Dendritic cell treated with granulocyte-macrophage colony-stimulating factor and Interleukin-4, amounts not matched to agents 40 ng/mL and 50 ng/mL, for 4 days (primary cell): ENCODE measurements around the gene C16orf95.
A peak's percentile ranks its signal among the peaks of the same experiment; 100 is the strongest.

ENCODE experiments used
- H3K27ac Mint-ChIP-seq: one replicate; pipeline ENCODE4 v1.8.0; 2022; ENCODE audit warnings: mild to moderate bottlenecking, mixed read lengths
- H3K27me3 Mint-ChIP-seq: one replicate; pipeline ENCODE4 v1.8.0; 2022; ENCODE audit warnings: mild to moderate bottlenecking, mixed read lengths
- H3K36me3 Mint-ChIP-seq: one replicate; pipeline ENCODE4 v1.8.0; 2022; ENCODE audit warnings: low read depth, mixed read lengths
- H3K4me1 Mint-ChIP-seq: one replicate; pipeline ENCODE4 v1.8.0; 2022; ENCODE audit warnings: low read depth, mixed read lengths
- H3K4me3 Mint-ChIP-seq: one replicate; pipeline ENCODE4 v1.8.0; 2022; ENCODE audit warnings: mild to moderate bottlenecking, moderate library complexity, mixed read lengths
- H3K9me3 Mint-ChIP-seq: one replicate; pipeline ENCODE4 v1.8.0; 2022; ENCODE audit warnings: mixed read lengths
- intact Hi-C: fragments of 100-400 bp; cut with micrococcal nuclease; formaldehyde crosslinking; loops from one replicate; pipeline ENCODE4 v1.15.0; 2022

Gene C16orf95

DNA sequence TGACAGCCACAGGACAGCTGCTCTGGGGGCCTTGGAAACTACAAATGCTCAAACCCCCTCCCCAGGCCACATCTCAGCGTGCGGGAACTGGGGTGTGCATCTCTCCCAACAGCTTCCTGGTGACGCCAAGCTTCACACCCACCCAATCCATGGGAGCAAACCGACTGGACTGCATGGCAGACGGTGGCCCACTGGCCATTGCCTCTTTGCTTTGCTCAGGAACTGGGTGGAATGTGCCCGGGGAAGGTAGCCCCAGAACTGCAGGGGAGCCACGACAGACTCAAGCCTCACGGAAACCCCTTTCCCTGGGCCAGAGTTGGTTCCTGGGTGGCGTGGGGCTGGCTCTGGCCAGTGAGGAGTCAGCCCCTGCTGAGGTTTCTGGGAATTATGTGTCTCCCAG, 5.2 kb upstream of the C16orf95 start:
- Mint-ChIP-seq H3K9me3 (no peaks in the 10 kb centered on the region), H3K4me3 (no peak overlapping the region)
- intact Hi-C loops = loop anchor here (10.0 kb wide), 1 partner anchor 312 kb away; no protein-coding TSS in a partner anchor

DNA sequence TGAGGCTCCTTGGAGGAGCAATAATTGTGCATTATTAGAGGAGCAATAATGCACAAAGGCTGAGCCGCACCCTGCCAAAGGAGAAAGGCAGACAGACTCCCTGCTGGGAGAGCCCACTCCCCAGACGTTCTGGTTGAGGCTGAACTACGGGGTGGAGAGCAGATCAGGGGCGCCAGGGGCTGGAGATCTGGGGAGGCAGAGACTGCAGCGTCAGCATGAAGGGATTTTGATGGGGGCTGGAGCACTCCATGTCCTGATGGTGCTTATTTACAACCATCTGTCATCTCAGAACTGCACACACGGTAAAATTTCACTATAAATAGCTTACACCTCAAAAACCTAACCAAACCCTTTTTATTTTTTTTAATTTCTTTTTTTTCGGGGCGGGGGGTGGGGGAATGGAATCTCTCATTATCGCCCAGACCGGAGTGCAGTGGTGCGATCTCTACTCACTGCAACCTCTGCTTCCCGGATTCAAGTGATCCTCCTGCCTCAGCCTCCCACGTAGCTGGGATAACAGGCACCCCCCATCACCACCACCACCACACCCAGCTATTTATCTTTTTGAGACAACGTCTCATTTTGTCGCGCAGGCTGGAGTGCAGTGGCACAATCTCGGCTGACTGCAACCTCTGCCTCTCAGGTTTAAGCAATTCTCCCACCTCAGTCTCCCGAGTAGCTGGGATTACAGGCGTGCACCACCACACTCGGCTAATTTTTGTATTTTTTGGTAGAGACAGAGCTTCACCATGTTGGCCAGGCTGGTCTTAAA, 4.3 kb upstream of the C16orf95 start:
- Mint-ChIP-seq H3K9me3 (no peaks in the 10 kb centered on the region), H3K27me3 (peaks cover 3% of the 10 kb centered on the region), H3K4me1 (peaks cover 12% of the 10 kb centered on the region), H3K4me3 (no peak overlapping the region), H3K27ac (no peak overlapping the region), H3K36me3 (peaks cover 17% of the 10 kb centered on the region)
- intact Hi-C loops = loop anchor here (10.0 kb wide), 1 partner anchor 313 kb away; no protein-coding TSS in a partner anchor

More for the DNA sequence above, 5.2 kb upstream of the C16orf95 start:
- H3K4me1 Mint-ChIP-seq = peaks cover 11% of the 10 kb centered on the region
- H3K36me3 Mint-ChIP-seq = peaks cover 11% of the 10 kb centered on the region
- peaks cover 3% of the 10 kb centered on the region for H3K27me3 Mint-ChIP-seq
- H3K27ac Mint-ChIP-seq = no peak overlapping the region

DNA sequence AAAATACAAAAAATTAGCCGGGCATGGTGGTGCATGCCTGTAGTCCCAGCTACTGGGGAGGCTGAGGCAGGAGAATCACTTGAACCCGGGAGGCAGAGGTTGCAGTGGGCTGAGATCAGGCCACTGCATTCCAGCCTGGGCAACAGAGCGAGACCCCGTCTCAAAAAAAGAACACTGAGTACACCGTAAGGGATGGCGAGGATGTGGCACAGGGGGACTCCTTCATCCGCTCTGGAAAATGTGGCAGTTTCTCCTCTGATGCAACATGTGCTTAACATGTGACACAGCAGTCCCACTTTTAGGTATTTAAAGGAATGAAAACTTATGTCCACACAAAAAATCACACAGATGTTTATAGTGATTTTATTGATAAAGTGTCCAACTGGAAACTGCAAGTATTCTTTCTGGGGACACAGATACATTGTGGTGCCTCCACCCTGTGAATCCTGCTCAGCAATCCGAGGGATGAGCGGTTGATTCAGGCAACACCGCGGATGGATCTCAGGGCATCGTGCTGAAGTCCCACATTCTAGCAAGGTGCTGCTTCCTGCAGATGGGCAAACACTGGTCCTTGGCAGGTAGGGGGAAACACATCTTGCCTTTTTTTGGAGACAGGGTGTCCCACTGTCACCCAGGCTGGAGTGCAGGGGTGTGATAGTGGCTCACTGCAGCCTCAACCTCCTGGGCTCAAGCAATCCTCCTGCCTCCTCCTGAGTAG, 3.5 kb upstream of the C16orf95 start:
- H3K36me3 Mint-ChIP-seq = peaks cover 17% of the 10 kb centered on the region
- H3K4me1 Mint-ChIP-seq = peaks cover 18% of the 10 kb centered on the region
- intact Hi-C loops = loop anchor here (10.0 kb wide), 1 partner anchor 314 kb away; no protein-coding TSS in a partner anchor
- no peaks in the 10 kb centered on the region for H3K9me3 Mint-ChIP-seq
- H3K4me3 Mint-ChIP-seq = no peak overlapping the region
- H3K27ac Mint-ChIP-seq = no peak overlapping the region
- H3K27me3 Mint-ChIP-seq = peaks cover 3% of the 10 kb centered on the region

DNA sequence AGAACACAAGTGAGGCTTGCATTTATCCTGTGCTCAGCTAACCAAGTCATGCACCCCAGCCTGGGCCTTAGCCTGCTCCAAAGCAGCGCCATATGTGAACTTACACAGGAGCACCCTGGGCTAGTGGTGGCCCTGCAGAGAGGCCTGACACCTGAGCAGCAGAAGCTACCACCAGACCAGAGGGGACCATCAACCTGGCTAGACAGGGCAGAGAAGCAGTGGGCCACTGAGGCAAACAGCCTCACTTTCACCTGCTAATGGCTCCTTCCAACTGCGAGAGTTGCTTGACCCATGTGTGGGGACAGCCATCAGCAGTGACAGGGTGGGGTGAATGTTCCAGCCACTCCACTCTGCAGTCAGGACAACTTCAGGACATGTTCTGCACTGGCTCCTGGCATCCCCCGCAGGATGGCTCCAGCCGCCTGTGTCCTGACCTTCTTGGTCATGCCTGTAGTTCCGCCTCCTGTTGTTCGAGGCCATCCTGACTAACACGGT, 2.9 kb upstream of the C16orf95 start:
- no peak overlapping the region for H3K27ac Mint-ChIP-seq
- peaks cover 18% of the 10 kb centered on the region for H3K4me1 Mint-ChIP-seq
- no peak overlapping the region for H3K4me3 Mint-ChIP-seq
- intact Hi-C loops = loop anchor here (5.0 to 10.0 kb wide), 2 partner anchors 72 to 315 kb away; partner anchors contain the start of gene MAP1LC3B
- H3K36me3 Mint-ChIP-seq = peaks cover 17% of the 10 kb centered on the region
- no peaks in the 10 kb centered on the region for H3K9me3 Mint-ChIP-seq
- peaks cover 3% of the 10 kb centered on the region for H3K27me3 Mint-ChIP-seq

DNA sequence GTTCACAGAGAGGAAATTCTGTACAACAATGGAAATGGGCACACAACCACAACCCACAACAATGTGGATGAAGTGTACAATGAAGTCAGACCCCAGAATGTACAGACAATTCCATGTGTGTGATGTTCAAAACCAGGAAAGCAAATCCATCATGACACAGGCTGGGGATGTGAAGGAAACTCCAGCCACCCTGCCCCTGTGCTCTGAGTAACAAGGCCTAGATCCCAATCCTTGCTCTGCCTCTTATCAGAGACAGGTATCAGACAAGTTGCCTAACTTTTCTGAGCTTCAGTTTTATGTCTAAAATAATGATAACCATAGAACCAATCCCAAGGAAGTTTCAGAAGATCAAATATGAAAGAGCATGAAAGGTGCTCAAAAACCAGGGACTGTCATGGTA, 1.8 kb upstream of the C16orf95 start:
- intact Hi-C loops = loop anchor here (5.0 kb wide), 1 partner anchor 73 kb away; the partner anchor contains the start of gene MAP1LC3B
- peak overlapping the region; percentile 95 for H3K27ac Mint-ChIP-seq
- peaks cover 17% of the 10 kb centered on the region for H3K36me3 Mint-ChIP-seq
- H3K27me3 Mint-ChIP-seq = peaks cover 3% of the 10 kb centered on the region
- no peaks in the 10 kb centered on the region for H3K9me3 Mint-ChIP-seq
- no peak overlapping the region for H3K4me3 Mint-ChIP-seq
- peaks cover 18% of the 10 kb centered on the region for H3K4me1 Mint-ChIP-seq

DNA sequence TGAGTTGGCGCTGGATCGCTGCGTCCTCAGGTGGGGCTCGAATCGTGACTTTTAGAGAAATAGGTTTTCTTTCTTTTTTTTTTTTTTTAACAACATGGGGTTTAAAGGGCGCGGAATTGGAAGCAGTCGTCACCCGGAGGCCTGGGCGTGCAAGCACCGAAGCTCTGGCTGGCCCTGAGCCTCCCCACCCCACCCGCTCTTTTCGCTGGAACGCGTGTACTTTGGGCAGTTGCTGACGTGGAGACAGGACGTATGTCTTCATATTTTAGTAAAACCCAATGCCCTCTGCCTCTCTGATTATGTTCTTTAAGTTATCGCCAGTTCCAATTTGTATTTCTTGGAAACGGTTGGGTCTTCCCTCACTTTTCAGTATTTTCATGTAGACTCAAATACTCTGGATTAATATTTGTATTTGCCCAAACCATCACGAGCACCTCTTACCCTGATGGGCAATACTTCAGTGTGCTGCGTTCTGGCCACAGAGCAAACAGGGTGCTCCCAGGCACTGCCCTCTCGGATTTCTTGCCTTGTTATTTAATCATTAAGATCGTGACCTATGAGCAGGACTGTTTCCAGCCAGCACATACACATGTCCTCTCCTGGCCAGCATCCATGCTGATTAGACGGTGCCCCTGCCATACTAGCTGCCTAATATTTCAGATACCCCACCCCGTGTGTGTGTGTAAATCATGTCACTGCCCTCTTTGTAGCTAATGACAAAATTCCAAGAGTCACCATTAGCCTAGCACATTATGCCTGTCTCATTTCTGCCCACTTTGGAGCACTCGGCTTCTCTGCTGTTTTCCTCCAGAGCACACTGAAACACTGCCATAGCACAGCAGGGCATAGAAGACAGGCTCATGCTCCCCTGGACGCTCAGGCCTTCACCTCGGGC, 805 bp upstream of the C16orf95 start:
- Mint-ChIP-seq H3K4me3 (peak overlapping the region; percentile 89), H3K4me1 (peaks cover 18% of the 10 kb centered on the region), H3K27me3 (peaks cover 3% of the 10 kb centered on the region), H3K36me3 (peaks cover 17% of the 10 kb centered on the region), H3K27ac (peak overlapping the region; percentile 95), H3K9me3 (no peaks in the 10 kb centered on the region)
- intact Hi-C loops = loop anchor here (5.0 kb wide), 1 partner anchor 74 kb away; the partner anchor contains the start of gene MAP1LC3B

DNA sequence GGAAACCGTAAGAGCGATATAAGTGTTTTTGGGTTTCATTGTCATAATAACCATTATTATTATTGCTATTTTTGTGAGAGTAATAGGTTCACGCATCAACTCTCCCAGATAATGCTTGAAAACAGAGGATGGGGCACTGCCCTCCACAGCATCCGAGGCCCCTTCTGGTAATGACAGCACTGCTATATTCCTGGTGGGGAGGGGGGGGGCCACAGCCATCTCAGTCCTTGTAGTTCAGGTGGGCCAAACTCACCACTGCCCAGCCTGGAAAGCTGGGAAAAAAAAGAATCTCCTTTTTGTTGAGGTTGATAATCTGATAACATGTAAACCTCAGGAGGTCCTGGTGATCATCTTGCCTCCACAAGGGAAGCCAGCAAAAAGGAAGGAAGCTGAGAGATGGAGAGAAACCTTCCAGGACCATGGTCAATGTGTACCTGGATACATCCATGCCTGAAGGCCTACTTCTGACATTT, 706 bp downstream of the C16orf95 start:
- H3K4me3 Mint-ChIP-seq = peak overlapping the region; percentile 89
- peaks cover 17% of the 10 kb centered on the region for H3K36me3 Mint-ChIP-seq
- H3K27ac Mint-ChIP-seq = peak overlapping the region; percentile 95
- peaks cover 18% of the 10 kb centered on the region for H3K4me1 Mint-ChIP-seq
- intact Hi-C loops = loop anchor here (5.0 kb wide), 1 partner anchor 76 kb away; the partner anchor contains the start of gene MAP1LC3B
- peaks cover 3% of the 10 kb centered on the region for H3K27me3 Mint-ChIP-seq
- H3K9me3 Mint-ChIP-seq = no peaks in the 10 kb centered on the region

DNA sequence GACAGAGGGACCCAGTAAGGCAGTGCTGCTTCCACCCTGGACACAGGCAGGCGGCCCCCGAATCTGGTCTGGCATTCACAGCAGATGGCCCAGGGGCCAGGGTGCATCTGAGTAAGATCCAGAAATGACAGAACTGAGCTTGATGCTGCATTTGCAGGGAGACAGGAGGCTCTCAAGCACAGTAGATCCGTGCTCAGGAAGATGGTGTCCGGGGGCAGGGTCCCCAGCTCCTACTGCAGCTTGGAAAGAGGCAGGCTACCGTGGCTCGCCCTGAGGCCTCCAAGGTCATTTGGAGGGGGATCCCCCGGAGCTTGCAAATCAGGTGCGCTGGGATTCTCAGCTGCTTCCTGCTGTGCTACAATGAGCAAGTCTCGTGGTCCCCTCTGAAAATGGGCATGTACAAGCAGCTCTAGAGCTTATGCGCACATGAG, 2.2 kb downstream of the C16orf95 start:
- no peak overlapping the region for H3K27ac Mint-ChIP-seq
- H3K9me3 Mint-ChIP-seq = no peaks in the 10 kb centered on the region
- peaks cover 18% of the 10 kb centered on the region for H3K4me1 Mint-ChIP-seq
- intact Hi-C loops = loop anchor here (5.0 kb wide), 1 partner anchor 77 kb away; the partner anchor contains the start of gene MAP1LC3B
- H3K4me3 Mint-ChIP-seq = no peak overlapping the region
- H3K36me3 Mint-ChIP-seq = peaks cover 17% of the 10 kb centered on the region
- no peaks in the 10 kb centered on the region for H3K27me3 Mint-ChIP-seq

DNA sequence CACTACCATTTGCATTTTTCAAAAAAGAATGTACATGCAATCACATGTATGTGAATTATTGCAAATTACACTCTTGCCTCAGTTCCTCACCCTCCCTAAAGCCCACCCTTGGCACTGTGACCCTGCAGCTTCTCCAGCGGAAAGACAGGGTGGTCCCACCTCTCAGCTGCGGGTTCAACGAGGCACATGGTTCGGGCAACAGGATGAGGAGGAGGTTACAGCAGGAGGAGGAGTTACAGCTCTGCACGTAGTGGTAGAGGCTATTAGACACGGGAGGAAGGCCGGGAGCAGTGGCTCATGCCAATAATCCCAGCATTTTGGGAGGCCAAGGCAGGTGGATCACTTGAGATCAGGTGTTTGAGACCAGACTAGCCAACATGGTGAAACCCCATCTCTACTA, 5.2 kb downstream of the C16orf95 start:
- Mint-ChIP-seq H3K4me3 (no peak overlapping the region), H3K4me1 (peaks cover 7% of the 10 kb centered on the region), H3K36me3 (peaks cover 2% of the 10 kb centered on the region), H3K27ac (no peak overlapping the region), H3K27me3 (no peaks in the 10 kb centered on the region), H3K9me3 (no peaks in the 10 kb centered on the region)
- intact Hi-C loops = no loop called here

DNA sequence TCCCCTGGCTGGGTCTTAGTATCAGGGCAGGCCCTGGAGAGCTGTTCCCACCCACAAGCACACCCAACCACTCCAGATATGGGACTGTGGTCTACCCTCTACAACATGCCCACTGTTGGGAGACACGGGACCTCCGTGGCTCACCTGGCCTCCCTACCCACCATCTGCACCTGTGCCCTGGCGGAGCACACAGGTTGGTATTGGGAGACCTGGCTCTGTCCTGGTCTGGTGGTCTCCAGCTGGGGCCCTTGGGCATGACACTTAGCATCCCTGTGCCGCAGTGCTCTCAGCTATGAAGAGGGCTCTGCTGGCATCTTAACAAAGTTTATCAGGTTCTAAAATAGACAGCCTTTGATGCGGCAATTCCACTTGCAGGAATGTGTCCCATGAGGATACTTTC, 5.8 kb downstream of the C16orf95 start:
- peaks cover 5% of the 10 kb centered on the region for H3K4me1 Mint-ChIP-seq
- H3K9me3 Mint-ChIP-seq = no peaks in the 10 kb centered on the region
- no peak overlapping the region for H3K27ac Mint-ChIP-seq
- H3K27me3 Mint-ChIP-seq = no peaks in the 10 kb centered on the region
- H3K4me3 Mint-ChIP-seq = no peak overlapping the region
- H3K36me3 Mint-ChIP-seq = no peaks in the 10 kb centered on the region
- intact Hi-C loops = no loop called here

DNA sequence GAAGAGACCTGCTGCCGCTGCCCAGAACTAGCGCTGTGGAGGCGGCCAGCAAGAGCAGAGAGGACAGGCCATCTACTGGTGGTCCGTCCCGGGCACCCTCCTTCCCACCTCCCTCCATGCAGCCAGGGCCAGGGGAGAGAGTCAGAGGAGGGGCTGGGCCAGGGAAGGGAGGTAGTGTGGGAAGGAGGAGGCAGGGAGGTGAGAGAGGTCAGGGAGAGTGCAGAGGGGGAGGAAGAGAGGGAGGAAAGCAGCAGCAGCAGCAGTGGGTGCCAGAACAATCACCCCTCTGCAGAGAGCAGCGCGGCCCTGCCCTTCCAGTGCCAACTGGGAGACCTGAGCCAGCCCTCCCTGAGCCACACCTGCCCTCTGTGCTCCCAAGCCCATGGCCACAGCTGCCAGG, 6.6 kb downstream of the C16orf95 start:
- Mint-ChIP-seq H3K9me3 (no peaks in the 10 kb centered on the region), H3K27ac (no peak overlapping the region), H3K4me1 (no peaks in the 10 kb centered on the region), H3K27me3 (no peaks in the 10 kb centered on the region), H3K36me3 (no peaks in the 10 kb centered on the region), H3K4me3 (no peak overlapping the region)
- intact Hi-C loops = no loop called here

DNA sequence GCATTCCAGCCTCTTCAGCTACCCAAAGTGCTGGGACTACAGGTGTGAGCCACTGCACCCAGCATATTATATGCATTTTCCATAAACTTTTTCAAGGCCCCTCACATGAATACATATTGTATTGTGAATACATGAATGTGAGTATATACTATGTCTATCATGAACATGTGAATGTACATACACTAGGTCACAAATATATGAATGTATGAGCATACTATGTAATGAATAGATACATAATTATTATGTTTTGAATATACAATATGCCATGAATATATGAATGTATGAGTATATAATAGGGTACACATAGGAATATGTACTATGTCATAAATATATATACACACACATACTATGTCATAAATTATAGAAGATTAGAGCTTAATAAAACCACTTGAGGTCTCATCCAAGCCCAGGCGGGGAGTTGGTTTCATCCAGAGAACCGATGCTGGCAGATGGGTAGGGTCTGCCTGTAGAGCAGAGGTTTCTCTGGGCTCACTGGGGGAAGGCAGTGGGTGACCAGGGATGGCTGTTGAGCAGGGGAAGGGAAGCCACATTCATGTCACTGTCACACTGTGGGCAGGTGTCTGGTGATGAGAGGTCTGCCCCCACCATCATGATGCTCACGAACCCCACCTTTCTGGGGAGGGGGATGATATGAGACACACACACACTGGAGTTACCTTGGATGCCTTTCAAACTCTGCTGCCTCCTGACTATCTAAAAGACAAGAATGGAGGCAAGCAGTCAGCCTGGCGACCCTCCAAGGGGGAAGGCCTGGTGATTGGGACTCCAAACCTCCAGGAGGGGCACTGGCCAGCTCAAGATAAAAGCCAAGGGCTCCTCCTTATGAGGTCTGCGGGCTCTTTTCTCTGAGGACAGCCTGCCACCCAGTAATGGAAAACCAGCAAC, 7.3 kb downstream of the C16orf95 start:
- no peaks in the 10 kb centered on the region for H3K27me3 Mint-ChIP-seq
- H3K36me3 Mint-ChIP-seq = no peaks in the 10 kb centered on the region
- H3K9me3 Mint-ChIP-seq = no peaks in the 10 kb centered on the region
- intact Hi-C loops = no loop called here
- H3K27ac Mint-ChIP-seq = no peak overlapping the region
- H3K4me3 Mint-ChIP-seq = no peak overlapping the region
- peaks cover 4% of the 10 kb centered on the region for H3K4me1 Mint-ChIP-seq
